NT2/D1 (cell line): ENCODE data around the gene HABP4.

ENCODE experiments used
- YY1 ChIP-seq: IDR thresholded peaks from 2 replicates; pipeline ENCODE4 v1.6.1; 2011; ENCODE audit not compliant: insufficient read length, insufficient read depth
- ZNF274 ChIP-seq: IDR thresholded peaks from 2 replicates; pipeline ENCODE4 v1.6.1; 2011; ENCODE audit warnings: mild to moderate bottlenecking, low read depth, low read length

DNA sequence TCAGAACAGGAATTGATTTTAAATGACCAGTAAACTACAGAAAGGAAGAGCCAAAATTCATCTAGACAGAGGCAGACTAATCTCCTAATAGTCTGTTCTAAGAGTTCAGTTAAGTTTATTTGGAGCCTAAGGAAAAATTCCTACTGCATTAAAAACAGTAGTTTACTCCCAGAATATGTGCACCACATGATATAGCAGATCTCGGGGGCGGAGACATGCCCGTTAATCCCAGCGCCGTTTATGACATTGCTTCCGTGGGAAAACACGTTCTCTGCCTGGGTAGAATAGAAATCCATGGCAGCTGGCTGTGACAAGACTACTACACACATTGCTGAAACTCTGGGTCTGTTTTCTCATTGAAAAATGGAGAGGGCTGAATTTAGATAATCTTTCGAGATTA, 11.4 kb downstream of the HABP4 start:
- TF ChIP-seq YY1 = no peak
- no peak for TF ChIP-seq ZNF274
